Dermis blood vessel endothelial cell (primary cell): ENCODE data around the gene CDHR3. TPM values are rescaled to one million over a fixed set of nuclear protein-coding genes. Genes with fewer than 3 reads are reported as not detected.
"Not testable (repeated sequence)": the region's sequence is repeated elsewhere in the genome, so short reads cannot be mapped to it uniquely, and the experiment has no call there.

Experiments
- DNase-seq: peaks from one replicate; pipeline ENCODE4 v3.0.0; 2010
- total RNA-seq: library from RNA; depleted of rRNA; stranded (reverse); fragments of >200 nt; gene quantifications from 2 replicates; pipeline ENCODE4 v1.2.3, GENCODE V29; 2014

CDHR3 gene
- total RNA-seq, 1 donor from 2014 or later: 0.51 TPM

DNA sequence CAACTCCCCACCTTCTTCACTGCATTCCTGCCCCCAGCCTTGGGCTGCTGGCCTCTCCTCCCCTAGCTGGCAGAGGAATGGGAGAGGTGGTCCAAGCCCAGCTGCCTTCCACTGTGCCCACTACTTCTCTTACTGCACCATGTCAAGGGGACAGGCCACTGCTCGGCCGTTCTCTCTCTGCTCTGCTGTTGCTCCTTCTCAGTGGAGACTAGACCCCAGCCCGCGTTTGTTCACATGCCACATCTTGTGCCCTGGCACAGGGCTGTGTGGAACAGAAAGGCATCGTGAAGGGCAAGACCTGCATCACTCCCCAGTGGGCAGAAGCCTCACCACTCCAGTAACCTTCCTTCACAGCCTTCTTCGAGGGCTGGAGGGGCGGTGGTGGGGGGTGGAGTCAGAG is 711 bp upstream of the CDHR3 start:
- DNase-seq: no peak

DNA sequence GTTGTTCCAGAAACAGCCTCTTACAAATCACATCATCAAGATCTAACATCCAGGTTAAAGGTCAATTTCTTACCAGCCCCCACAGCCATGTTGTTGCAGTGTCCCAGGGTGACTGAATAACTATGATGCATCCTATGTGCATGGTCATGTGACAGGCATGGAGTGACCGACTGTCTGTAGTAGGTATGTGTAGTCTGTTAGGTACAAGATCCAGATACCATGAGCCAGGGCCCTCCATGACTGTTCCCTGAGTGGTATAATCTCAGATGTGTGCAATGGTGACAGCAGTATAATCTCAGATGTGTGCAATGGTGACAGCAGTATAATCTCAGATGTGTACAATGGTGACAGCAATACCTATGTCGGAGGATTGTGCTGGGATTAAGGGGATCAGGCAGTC is 8.8 kb downstream of the CDHR3 start:
- no peak for DNase-seq

DNA sequence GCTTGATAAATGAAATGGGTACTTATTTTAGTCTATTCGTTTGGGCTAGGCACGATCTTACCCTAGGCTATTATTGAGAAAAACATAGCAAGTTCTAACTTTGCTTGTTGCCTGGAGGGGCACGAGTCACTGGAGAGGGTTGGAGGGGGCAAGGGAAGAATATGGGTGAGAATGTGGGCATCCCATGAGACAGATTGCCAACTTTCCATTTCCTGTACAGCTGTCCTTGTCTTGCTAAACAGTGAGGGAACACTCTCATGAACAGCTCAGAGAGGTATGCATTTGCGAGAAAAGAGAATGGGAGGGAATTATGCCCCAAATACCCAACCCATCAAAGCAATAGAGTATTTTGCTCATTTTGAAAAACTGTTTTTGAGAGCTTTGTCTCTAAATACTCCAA is 9.2 kb downstream of the CDHR3 start:
- DNase-seq: no peak

DNA sequence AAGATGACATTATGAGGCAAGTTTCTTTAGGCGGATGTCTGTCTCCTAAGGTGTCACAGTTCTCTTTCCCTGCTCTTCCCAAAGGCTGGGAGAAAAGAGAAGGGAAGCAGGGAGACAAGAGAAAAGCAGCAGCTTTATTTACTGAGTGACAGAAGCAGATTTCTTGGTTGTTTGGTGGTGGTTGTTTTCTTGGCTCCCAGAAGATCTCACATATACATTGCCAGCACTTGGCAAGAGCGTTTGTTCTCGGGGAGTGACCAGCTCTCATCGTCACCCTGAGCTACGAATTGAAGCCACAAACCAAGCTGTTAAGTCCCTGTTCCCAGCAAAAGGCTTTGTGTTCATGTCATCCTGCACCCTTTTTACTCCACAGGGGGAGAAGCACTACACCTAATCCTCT is 11.4 kb downstream of the CDHR3 start:
- no peak for DNase-seq

DNA sequence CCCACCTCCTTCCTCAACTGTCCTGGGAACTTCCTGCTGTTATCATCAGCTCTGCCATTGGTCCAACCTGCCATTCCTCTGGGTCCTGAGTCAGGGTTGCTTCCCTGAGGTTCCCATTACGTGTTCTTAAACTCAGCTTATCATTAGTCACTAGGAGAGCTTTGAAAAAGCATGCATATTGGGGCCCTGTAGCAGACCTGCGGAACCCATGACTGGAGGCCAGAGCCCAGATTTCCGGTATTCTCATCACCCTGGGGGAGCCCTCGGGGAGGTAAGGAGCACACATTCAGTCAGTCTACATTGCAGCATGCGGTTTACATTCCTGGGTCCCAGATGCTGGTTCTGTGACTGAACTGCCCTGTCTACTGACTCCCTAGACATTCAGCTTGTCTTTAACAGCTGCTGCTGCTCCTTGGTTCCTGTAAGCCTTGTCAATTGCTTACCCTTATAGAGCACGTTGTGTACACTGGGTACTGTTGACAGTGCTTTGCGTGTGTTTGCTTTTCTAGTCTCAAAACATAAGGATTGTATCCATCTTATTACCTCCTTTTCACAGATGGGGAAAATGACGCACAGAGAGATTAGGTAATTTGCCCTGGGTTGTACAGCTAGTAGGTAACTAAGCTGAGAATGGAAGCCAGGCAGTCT is 12.8 kb downstream of the CDHR3 start:
- no peak for DNase-seq

DNA sequence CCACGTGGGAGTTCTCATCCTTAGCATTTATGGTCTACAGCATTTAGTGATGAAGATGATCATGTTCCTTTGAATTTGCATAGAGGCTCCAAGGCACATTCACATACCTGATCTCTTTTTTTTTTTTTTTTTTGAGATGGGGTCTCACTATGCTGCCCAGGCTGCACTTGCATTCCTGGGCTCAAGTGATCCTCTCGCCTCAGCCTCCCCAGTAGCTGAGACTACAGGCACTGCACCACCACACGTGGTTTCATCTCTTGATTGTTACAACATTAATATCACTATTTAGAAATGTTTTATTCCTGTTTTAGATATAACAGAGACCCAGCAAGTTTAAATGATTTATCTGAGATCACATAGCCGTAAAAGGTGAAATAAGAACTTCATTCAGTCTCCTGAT is 13.8 kb downstream of the CDHR3 start:
- DNase-seq: no peak

DNA sequence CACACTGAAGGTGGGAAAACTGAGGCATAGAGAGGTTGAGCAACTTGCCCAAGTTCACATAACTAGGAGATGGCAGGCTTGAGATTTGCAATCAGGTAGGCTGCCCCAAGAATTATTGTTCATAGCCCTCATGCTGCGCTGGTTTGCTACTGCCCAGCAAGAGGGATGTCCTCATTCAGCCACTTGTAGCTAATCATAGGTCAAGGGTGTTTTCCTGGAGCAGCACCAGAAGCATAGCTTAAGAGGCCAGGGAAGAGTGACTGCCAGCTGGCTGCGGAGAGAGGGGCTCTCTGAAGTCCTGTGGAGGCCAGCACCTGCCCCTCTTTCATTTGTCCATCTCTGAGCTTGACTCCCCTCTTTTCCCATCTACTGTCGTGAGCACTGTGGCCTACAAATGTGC is 15.0 kb downstream of the CDHR3 start:
- no peak for DNase-seq

DNA sequence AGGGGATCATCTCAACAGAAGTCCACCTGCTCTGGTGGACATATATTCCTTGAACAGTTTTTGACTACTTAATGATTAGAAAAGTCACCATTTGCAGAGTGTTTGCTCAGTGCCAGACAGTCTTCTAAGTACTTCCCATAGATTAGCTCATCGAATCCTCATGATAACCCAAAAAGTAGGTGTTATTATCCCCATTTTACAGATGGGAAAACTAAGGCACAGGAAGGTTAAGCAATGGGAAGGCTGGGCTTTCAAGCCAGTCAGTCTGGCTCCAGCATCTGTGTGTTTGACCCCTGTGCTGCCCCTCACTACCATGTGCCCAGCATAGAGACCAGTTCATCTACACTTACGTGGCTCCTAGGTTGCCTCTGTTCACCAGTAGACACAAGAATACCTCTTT is 15.9 kb downstream of the CDHR3 start:
- no peak for DNase-seq

DNA sequence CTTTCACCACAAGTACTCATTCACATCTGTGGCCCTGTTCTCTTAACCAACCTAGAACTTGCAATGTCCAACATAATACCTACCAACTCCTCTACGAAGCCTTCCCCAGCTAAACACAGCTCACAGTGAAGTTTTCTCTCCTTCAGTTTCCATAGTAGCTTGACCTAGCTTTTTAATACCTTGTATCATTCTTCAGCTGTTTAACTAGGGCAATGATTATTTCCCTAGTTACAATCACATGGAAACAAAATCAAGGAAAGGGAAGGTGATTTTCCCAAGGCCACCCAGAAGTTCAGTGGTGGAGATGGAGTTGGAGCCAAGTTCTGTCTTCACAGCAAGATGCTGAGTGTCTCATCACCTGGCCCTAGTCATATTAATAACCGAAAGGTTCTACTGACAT is 16.3 kb downstream of the CDHR3 start:
- DNase-seq: no peak

DNA sequence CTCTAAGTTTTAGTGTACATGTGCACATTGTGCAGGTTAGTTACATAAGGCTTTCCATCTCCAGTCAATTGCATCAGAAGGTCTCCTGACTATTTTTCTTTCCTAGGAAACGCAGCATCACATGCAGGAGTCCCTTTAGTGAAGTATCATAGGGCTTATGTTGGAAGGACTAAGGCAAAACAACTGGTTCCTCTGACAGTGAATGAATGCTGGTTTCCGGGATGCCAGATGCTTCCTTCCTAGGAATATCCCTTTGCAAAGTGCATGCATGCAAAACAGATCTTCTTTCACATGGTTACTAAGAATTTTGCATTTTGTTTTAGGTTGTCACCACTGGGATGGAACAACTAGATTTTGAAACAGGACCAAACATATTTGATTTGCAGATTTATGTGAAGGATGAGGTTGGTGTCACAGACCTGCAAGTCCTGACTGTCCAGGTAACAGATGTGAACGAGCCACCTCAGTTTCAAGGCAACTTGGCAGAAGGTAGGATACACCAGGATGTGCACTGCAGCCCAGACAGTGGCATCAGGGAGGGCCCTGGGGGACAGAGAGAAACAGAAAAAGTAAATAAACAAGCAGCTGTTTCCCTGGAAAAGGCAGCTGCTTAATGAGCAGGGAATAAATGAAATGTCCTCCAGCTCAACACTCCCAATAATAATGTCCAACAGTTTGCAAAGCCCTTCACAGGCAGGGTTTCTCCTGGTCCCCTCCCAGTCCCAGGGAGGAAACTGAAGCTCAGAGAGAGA is 17.8 kb downstream of the CDHR3 start:
- DNase-seq: no peak

DNA sequence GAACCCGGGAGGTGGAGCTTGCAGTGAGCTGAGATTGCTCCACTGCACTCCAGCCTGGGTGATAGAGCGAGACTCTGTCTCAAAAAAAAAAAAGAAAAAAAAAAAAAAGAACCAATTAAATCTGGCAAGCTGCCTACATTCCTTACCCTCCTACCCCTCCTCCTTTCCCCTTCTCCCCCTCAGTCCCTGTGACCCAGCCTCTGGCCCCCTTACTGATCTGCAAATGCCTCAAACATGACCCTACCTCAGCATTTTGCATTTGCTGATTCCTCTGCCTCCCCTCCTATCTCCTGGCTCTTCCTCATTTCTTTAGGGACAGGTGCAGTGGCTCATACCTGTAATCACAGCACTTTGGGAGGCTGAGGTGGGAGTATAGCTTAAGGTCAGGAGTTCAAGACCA is 19.3 kb downstream of the CDHR3 start:
- DNase-seq: no peak

DNA sequence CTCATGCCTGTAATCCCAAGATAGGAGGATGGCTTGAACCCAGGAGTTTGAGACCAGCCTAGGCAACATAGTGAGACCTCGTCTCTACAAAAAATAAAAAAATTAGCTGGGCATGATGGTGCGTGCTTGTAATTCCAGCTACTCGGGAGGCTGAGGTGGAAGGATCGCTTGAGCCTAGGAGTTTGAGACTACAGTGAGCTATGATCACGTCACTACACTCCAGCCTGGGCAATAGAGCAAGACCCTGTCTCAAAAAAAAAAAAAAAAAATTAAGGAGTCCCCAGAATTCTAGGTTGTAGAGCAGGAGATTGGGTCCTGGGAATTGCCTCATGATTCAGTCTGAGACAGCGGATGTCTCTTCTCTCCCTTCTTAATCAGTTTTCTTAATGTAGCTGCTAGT is 21.7 kb downstream of the CDHR3 start:
- DNase-seq: not testable (repeated sequence)

DNA sequence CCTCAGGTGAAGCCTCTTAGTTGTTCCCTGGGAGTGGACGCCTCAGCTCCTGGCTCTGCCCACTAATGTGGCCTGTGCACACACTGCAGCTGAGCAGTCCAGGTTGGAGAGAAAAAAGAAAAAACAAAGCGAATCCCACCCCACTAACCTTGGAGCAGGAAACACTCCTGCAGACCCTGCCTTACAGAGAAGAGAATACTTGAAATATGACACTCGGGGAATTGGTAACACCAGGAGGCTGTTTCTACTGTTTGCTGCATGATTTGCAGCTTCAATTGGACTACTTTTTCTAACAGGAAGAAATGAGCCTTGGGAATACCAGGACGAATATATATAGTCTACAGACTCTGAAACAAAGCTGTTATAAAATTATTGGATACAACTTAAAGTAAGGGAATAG is 22.2 kb downstream of the CDHR3 start:
- DNase-seq: no peak

DNA sequence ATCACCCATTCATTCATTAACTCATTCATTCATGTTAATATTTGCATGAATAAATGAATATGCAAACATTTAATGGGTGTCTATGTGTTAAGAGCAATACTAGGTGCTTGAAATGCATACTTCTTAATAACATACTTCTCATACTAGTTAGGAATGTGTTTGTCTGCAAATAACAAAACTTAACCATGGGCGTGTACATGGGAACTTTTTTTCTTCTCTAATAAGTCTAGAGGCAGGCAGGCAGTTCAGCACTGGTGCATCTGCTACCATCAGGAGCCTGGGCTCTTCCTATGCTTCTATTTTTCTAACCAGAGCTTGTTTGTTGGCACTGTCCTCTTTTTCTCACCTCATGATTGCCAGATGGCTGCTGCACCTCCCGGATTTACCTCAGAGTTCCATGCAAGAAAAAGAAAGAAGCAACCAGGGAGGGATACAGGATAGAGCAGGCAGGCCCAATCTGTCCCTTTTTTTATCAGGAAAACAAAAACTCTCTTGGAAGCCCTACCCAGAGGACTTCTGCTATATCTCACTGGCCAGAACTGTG is 22.7 kb downstream of the CDHR3 start:
- DNase-seq: no peak

DNA sequence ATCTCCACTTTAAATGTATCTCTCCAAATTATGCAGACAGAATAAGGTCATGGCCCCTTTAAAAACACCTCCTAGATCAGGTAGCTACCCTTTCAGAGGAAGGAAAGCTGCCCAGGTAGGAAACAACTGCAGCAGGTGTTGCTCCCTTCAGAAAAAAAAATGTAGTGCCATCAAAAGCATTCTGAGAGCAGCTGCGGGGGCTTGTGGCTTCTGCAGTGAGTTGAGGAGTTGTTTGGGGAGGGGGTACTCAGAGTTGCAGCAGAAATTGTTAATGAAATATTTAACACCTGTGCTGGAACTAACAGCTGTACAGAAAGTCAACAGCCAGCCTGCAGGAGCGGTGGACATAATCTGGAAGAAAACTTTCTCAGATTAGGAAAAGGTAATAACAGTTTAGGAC is 24.0 kb downstream of the CDHR3 start:
- DNase-seq: no peak

DNA sequence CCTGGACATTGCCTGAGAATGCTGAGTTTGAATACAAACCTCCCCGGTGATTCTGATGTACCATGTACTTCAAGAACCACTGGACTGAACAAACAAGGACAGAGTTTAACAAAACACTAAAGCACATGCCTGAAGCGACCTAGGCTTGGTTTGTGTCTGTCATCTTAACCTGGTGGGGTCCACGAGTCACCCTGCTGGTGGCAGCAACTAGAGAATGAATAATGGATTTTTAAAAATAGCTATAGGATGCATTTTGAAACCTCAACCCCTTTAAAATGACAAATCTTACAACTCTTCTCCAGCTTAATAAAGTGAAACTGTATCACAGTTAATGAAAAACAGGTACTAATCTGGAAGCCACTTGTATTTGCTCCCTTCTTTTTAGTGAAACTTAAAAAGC is 25.2 kb downstream of the CDHR3 start:
- DNase-seq: no peak

DNA sequence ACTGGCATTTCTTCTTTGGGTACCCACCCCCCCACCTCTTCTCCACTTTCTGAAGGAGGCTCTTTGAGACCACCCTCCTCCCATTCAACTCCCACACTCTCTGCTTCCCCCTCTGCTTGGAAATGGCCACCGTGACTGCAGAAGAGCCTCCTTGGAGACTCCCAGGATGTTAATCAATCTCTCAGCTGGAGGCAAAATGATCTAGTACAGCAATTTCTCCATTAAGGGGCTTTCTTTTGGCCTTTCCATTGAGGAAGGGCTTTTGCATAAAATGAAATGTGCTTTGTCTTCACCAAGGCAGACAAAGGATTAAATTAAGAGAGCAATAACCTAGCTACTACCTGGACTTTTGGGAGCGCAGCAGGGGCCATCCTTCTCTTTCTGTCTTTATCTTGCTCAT is 26.1 kb downstream of the CDHR3 start:
- DNase-seq: no peak

DNA sequence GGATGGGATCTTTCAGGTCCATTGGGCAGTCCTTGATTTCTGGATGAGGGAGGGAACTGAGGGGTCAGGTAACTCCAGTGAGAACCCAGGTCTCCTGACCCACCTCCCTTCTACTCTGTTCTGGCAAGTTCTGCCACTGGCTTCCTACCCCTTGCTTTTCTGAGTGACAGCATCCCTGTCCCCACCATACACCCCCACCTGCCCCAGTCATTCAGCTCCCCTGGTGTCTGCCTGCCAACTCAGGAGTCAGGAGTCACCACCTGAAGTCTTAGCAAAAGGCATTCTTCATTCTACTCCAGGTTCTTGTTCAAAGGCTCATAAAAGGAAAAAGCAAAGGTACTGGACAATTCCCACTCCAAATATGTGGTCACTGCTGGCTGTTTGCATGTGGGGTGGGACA is 26.6 kb downstream of the CDHR3 start:
- DNase-seq: no peak

DNA sequence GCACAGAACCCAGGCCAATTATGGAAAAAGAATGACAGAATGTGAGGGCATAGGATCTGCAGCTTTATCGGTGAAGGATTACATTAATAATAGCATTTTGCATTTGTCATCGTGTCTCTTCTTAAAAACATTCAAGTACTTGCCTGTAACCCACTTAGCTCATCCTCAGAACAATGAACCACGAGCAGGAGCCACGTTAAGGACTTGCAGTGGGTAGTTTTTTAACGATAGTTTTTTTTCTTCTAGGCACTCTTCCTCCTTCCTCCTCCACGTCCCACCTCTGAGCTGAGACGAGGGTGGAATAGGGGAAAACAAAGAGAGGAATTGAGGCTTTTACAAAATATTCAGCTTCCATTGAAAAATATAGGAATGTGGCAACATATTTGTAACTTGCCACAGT is 27.1 kb downstream of the CDHR3 start:
- DNase-seq: no peak

DNA sequence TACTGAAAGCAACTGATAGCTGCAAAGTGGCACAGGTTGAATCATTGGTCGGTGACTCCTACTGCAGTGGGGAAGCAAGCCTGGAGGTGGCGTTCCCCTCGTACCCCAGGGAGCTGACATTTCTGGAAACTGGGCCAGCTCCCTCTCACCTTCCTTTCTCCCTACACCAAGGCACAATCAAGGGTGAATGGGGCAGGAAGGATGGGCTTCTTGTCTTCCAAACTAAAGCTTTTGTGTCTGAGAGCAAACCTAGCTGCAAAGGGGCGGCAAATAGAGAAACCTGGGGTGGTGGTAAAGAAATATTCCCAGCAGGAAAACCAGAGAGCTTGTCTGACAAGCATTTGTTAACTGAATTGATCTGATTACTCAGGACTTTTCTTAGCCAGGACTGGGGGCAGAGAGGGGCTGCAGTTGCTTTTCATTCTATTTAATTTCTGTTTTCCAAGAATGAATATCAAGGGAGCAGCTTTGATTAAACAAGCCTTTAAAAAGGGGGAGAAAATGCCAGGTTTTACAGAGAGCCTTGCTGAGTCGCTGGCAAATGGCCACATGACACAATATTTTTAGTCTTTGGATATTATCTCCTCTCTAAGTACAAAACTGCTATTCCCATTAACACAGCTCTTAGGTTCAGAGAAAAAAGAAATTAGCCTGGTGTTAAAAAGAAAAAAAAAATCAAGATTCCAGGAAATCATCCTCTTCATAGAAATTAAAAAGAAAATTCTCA is 27.8 kb downstream of the CDHR3 start:
- DNase-seq: no peak

DNA sequence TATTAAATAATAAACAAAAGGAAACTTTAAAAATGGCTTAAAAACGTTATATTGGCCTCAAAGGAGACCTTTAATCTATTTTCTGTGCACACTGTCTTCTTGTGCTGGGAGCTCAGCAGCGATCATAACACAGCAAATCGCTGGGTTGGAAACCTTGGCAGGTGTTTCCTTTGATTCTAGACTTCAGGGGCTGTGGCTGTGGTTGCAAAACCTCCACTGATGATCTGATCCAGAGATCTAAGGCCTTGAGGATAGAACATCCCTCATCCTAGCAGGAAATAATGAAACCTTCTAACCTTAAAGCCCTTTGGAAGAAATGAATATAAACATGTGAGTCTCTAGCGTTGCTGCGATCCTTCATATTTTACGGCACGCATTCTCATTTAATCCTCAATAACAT is 29.8 kb downstream of the CDHR3 start:
- DNase-seq: no peak

DNA sequence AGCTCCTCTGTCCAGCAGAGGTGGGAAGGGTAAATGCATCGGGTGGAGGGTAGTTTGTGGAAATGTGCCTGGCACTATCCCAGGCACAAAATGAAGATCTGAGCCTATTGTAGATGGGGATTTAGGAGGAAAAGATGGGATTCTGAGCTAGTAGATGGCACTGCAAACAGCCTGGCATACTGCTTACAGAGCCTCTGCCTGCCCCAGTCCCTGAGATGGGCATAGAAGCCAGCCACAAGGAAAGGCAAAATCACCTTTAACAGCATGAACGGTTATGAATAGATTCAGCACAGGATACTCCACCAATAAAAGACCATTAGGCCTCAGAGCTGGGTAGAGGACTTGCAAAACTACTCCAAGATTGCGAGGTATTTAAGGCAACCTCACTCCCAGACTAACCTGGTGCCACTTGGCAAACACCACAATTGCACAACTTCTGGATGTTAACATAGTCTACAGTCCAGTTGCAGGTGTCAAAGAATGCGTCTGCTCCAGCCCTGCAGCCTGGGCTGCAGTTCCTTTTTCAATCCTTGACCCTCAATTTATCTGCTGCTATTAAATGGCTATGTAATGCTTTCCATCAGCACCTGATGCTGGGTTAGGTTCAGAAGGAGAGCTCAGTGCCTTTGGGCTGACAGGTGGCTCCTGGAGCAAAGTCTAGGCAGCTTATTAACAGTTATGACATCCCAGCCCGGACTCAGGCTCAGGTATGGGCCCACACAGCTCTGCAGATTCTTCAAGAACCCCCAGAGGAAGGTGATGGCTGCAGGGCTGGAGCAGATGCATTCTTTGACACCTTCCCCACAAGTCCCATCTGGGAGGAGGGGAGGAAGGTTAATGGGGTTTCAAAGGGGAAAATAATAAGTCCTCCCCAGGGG is 34.0 kb downstream of the CDHR3 start:
- no peak for DNase-seq

DNA sequence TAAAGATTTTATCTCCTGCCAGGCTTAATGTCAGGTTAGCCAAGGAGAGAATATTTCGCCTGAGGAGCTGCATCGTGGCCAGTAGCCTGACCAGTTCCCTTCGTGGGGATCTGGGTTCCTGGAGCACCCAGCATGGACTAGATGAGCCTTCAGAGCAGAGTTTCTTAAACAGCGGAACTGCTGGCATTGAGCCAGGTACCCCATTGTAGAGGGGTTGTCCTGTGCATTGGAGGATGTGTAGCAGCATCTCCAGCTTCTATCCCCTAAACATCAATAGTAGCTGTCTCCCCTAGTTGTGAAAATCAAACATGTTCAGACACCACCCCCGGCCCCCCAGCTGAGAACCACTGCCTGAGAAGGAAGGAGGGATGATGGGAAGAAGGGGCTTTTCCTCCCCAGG is 36.2 kb downstream of the CDHR3 start:
- no peak for DNase-seq
